SK-N-MC (cell line): Measurements from ENCODE around the gene WBP4.

ENCODE experiments used
- EZH2 ChIP-seq: fragments of 200-600 bp; sonication (generic); IDR thresholded peaks from one replicate; pipeline ENCODE4 v1.6.1; 2017; ENCODE audit warnings: antibody characterized with exemption
- FOXP2 ChIP-seq: optimal IDR thresholded peaks from 2 replicates; pipeline ENCODE3; 2011; ENCODE audit warnings: mild to moderate bottlenecking, moderate library complexity; ENCODE audit not compliant: insufficient read depth; ENCODE audit errors: extremely low read length, control extremely low read depth
- POLR2AphosphoS5 ChIP-seq: IDR thresholded peaks from 2 replicates; pipeline ENCODE4 v1.6.1; 2012; ENCODE audit warnings: mild to moderate bottlenecking, low read depth, low read length, borderline replicate concordance

DNA sequence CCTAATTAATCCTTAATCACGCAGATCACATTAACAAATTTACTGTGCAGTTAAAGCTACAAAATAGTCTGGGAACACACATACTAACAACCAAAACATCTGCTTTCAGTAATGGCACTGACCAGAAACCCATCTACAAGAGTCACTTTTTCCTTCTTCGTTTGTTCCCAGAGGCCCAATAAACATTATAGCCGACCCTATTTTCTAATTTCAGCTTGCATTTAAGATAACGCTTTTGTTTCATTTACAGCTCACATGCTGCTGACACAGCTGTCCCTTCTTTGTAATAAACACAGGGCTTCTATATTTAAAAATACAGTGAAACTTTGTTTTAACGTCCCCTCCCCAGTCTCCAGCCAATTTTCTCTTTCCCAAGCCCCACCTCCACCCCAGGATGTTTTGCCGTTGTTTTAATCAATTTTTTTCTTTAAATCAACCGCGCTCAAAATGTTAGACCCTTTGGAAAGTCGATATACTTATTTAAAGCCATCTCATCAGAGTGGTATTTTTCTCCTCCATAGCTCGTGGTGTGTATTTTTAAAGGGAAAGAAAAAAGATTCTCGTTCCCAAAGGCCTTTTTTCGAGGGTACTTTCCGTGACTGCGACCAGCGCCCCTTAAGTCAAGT lies 1.7 kb upstream of the WBP4 start:
- TF ChIP-seq EZH2 (no peak), POLR2AphosphoS5 (no peak), FOXP2 (no peak)
